ENCODE results near the gene ULK4. TPM values are rescaled to one million over a fixed set of nuclear protein-coding genes. Genes with fewer than 3 reads are reported as not detected.
"Not testable (repeated sequence)": the region's sequence is repeated elsewhere in the genome, so short reads cannot be mapped to it uniquely, and the experiment has no call there.

The ULK4 gene
- total RNA-seq, 1 experiment from 2014 or later: 14.3 TPM

DNA sequence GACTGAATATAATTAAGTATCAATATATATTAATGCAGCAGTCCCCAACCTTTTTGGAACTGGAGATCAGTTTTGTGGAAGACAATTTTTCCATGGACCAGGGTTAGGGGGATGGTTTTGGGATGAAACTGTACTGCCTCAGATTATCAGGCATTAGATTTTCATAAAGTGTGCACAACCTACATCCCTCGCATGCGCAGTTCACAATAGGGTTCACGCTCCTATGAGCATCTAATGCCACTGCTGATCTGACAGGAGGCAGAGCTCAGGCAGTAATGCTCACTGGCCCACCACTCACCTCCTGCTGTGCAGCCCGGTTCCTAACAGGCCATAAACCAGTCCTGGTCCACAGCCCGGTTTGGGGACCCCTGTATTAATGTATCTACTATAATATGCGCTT, 95.6 kb downstream of the ULK4 start:
- Histone ChIP-seq H3K4me3 (ENCODE audit: low read depth in 2 of 2, low read length in 2 of 2) (no peak overlapping the region), H3K36me3 (ENCODE audit: control insufficient read depth, insufficient read depth, low read length) (no peaks in the 10 kb centered on the region), H3K4me1 (ENCODE audit: control insufficient read depth, insufficient read depth, low read length) (no peaks in the 10 kb centered on the region), H3K9me3 (ENCODE audit: control insufficient read depth, insufficient read depth, low read depth, low read length) (no peaks in the 10 kb centered on the region), H3K27me3 (ENCODE audit: control insufficient read depth, insufficient read depth, low read length) (no peaks in the 10 kb centered on the region), H3K27ac (ENCODE audit: low read length) (no peak overlapping the region)
- ATAC-seq (no peak), DNase-seq (ENCODE audit: low read depth, low spot score) (no peak)
- in situ Hi-C loops (cut with HindIII; ENCODE audit: low pct_unique_long_range_greater_than_20kb, low sequenced_read_pairs) (no loop called here), intact Hi-C loops (cut with micrococcal nuclease; ENCODE audit: unreplicated experiment) (no loop called here)
- CTCF ChIA-PET: no interaction called here
- POLR2A ChIA-PET: no interaction called here
- TF ChIP-seq TCF7L2 (IDR thresholded peaks at IDR 0.05; ENCODE audit: low read depth, low read length) (no peak), REST (IDR thresholded peaks at IDR 0.05; ENCODE audit: insufficient read depth in 1 of 2, low read depth in 2 of 2, low read length in 1 of 2) (no peak), POLR2AphosphoS5 (IDR thresholded peaks at IDR 0.05; ENCODE audit: low read depth, low read length) (no peak), CTCF (IDR thresholded peaks at IDR 0.05) (no peak), SIN3A (IDR thresholded peaks at IDR 0.05; ENCODE audit: borderline replicate concordance, insufficient read depth, low read depth, low read length) (no peak)
- BruUV-seq (replicated peaks): no TSS peak

DNA sequence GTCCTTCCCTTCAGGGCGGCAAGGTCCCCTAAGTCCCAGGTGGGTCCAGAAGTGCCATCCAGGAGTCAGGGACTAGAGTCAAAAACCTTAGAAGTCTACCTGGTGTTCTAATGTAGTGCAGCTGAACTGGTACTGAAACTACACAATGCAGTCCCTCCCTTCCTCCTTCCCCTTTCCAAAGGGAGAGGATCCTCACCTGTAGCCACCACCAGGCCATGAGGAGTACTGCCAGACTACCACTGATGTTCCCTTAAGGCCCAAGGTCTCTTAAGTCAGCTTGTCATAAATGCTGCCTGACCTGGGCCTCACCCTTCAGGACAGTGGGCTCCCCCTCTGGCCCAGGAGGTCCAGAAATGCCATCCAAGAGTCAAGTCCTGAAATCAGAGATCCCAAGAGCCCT, 98.9 kb downstream of the ULK4 start:
- ChIA-PET CTCF (no interaction called here), POLR2A (no interaction called here)
- in situ Hi-C loops (cut with HindIII; ENCODE audit: low pct_unique_long_range_greater_than_20kb, low sequenced_read_pairs): no loop called here
- no TSS peak for BruUV-seq (replicated peaks)
- Histone ChIP-seq H3K4me3 (ENCODE audit: low read depth in 2 of 2, low read length in 2 of 2) (no peak overlapping the region), H3K9me3 (ENCODE audit: control insufficient read depth, insufficient read depth, low read depth, low read length) (no peaks in the 10 kb centered on the region), H3K4me1 (ENCODE audit: control insufficient read depth, insufficient read depth, low read length) (no peaks in the 10 kb centered on the region), H3K36me3 (ENCODE audit: control insufficient read depth, insufficient read depth, low read length) (no peaks in the 10 kb centered on the region), H3K27ac (ENCODE audit: low read length) (no peak overlapping the region), H3K27me3 (ENCODE audit: control insufficient read depth, insufficient read depth, low read length) (no peaks in the 10 kb centered on the region)
- TF ChIP-seq SIN3A (IDR thresholded peaks at IDR 0.05; ENCODE audit: borderline replicate concordance, insufficient read depth, low read depth, low read length): no peak
- no peak for TF ChIP-seq POLR2AphosphoS5 (IDR thresholded peaks at IDR 0.05; ENCODE audit: low read depth, low read length)
- no peak for TF ChIP-seq CTCF (IDR thresholded peaks at IDR 0.05)
- TF ChIP-seq REST (IDR thresholded peaks at IDR 0.05; ENCODE audit: insufficient read depth in 1 of 2, low read depth in 2 of 2, low read length in 1 of 2): no peak
- no peak for TF ChIP-seq TCF7L2 (IDR thresholded peaks at IDR 0.05; ENCODE audit: low read depth, low read length)
- no peak for DNase-seq (ENCODE audit: low read depth, low spot score)
- ATAC-seq: no peak
- intact Hi-C loops (cut with micrococcal nuclease; ENCODE audit: unreplicated experiment): no loop called here

- ATAC-seq; in situ Hi-C loops (cut with HindIII; ENCODE audit: low pct_unique_long_range_greater_than_20kb, low sequenced_read_pairs); intact Hi-C loops (cut with micrococcal nuclease; ENCODE audit: unreplicated experiment): not testable (repeated sequence)
Observed at GRCh38 chr3:41860489-41860888, 101.4 kb downstream of the ULK4 start.

More at GRCh38 chr3:41860489-41860888, 101.4 kb downstream of the ULK4 start:
- DNase-seq (ENCODE audit: low read depth, low spot score); CTCF ChIA-PET; BruUV-seq (replicated peaks); H3K36me3 ChIP-seq (ENCODE audit: control insufficient read depth, insufficient read depth, low read length); H3K27me3 ChIP-seq (ENCODE audit: control insufficient read depth, insufficient read depth, low read length); H3K4me3 ChIP-seq (ENCODE audit: low read depth in 2 of 2, low read length in 2 of 2); H3K4me1 ChIP-seq (ENCODE audit: control insufficient read depth, insufficient read depth, low read length); POLR2A ChIA-PET; H3K9me3 ChIP-seq (ENCODE audit: control insufficient read depth, insufficient read depth, low read depth, low read length); H3K27ac ChIP-seq (ENCODE audit: low read length): not testable (repeated sequence)
